ENCODE measurements around the gene NR4A3. TPM values are rescaled to one million over a fixed set of nuclear protein-coding genes. Genes with fewer than 3 reads are reported as not detected.
"Not testable (repeated sequence)": the region's sequence is repeated elsewhere in the genome, so short reads cannot be mapped to it uniquely, and the experiment has no call there.

NR4A3 gene
- total and polyA plus RNA-seq, 10 of the 15 experiments (the other 5 are each of a cell fraction or from before 2014, with no cell fraction given): 0.04 to 2.1 (median 0.64) TPM; not detected in 1

DNA sequence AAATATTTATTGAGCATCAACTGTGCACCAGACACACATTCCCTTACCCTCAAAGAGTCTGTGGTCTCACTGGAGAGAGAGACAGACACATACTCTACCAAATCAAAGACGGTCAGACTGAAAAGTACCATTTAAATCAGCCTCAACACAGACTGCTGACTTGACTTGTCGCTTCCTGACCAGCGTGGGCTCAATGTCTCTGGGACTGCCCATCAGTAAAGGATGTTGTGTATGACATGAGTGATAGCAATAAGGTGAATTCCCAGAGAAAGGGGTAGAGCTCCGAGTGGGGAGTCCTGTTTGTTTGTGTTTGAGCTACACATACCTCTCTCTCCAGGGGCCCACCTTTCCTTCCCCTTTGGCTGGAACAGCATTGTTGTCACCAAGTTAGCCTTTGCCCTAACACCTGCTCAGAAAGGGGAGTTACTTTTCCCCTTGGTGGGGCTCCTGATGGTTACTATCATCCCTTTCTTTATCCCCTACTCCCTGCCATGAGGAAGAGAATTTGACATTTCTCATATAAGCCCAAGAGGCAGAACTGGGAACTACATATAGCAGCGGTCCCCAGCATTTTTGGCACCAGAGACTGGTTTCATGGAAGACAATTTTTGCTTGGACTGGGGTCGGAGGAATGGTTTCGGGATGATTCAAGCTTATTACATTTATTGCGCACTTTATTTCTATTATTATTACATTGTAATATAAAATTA lies 33.9 kb downstream of the NR4A3 start:
- CTCF ChIA-PET: interaction anchor here (1.0 to 1.3 kb wide), 2 partner anchors 10 to 13 kb away, joined by 3 to 4 read pairs; no protein-coding TSS in a partner anchor
- no peak overlapping the region for H3K9ac ChIP-seq (ENCODE audit: control insufficient read depth, insufficient read depth, low read length)
- H3K79me2 ChIP-seq (ENCODE audit: control insufficient read depth, insufficient read depth, low read length): no peaks in the 10 kb centered on the region
- FAIRE-seq: no peak
- no peaks in the 10 kb centered on the region for H3K27me3 ChIP-seq (replicated peaks in 1 of 2; ENCODE audit: control insufficient read depth in 2 of 2, insufficient read depth in 2 of 2, low read length in 1 of 2)
- no peaks in the 10 kb centered on the region for H3K9me3 ChIP-seq (replicated peaks; ENCODE audit: control insufficient read depth, insufficient read depth, low read length)
- no TSS peak for BruUV-seq (replicated peaks)
- no peaks in the 10 kb centered on the region for H3K36me3 ChIP-seq (ENCODE audit: control insufficient read depth in 2 of 2, insufficient read depth in 2 of 2, low read length in 1 of 2)
- SMC1A ChIA-PET (ENCODE audit: uncharacterized antibody, unreplicated experiment): interaction anchor here (0.8 to 1.8 kb wide), 4 partner anchors 10 to 362 kb away, joined by 3 to 6 read pairs (median 4); no protein-coding TSS in a partner anchor
- 63% methylated on average over 8 of the region's 8 CpGs for WGBS (ENCODE audit: insufficient coverage, insufficient replicate concordance, low lambda C conversion rate, missing lambda C conversion rate)
- H2AFZ ChIP-seq (ENCODE audit: control insufficient read depth, low read depth, low read length): no peak overlapping the region
- no peak overlapping the region for H3K4me3 ChIP-seq
- RAD21 ChIA-PET (ENCODE audit: unreplicated experiment): no interaction called here
- intact Hi-C loops (cut with micrococcal nuclease; ENCODE audit: unreplicated experiment) (no loop called here), in situ Hi-C loops (cut with MboI) (no loop called here)
- H3K4me2 ChIP-seq (ENCODE audit: control insufficient read depth, insufficient read depth): no peak overlapping the region
- peaks cover 17% of the 10 kb centered on the region for H3K4me1 ChIP-seq (ENCODE audit: control insufficient read depth, insufficient read depth, low read length)
- no peak for DNase-seq (ENCODE audit: low read depth, low spot score)
- no peaks in the 10 kb centered on the region for H4K20me1 ChIP-seq (ENCODE audit: control insufficient read depth, insufficient read depth)
- ATAC-seq: no peak
- TF ChIP-seq, protein P1, sequence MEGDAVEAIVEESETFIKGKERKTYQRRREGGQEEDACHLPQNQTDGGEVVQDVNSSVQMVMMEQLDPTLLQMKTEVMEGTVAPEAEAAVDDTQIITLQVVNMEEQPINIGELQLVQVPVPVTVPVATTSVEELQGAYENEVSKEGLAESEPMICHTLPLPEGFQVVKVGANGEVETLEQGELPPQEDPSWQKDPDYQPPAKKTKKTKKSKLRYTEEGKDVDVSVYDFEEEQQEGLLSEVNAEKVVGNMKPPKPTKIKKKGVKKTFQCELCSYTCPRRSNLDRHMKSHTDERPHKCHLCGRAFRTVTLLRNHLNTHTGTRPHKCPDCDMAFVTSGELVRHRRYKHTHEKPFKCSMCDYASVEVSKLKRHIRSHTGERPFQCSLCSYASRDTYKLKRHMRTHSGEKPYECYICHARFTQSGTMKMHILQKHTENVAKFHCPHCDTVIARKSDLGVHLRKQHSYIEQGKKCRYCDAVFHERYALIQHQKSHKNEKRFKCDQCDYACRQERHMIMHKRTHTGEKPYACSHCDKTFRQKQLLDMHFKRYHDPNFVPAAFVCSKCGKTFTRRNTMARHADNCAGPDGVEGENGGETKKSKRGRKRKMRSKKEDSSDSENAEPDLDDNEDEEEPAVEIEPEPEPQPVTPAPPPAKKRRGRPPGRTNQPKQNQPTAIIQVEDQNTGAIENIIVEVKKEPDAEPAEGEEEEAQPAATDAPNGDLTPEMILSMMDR (IDR thresholded peaks at IDR 0.05 in 2 of 3, conservative IDR thresholded peaks at IDR 0.05 in 1 of 3; ENCODE audit: control insufficient read depth in 2 of 3, extremely low read depth in 1 of 3, insufficient read depth in 1 of 3, low read depth in 3 of 3, low read length in 3 of 3): 0 out of 6 replicates have a peak, but pooled peaks of 1 of the 3 experiments have one; percentile 18
- no peak for TF ChIP-seq JUNB (IDR thresholded peaks at IDR 0.05)
- POLR2A ChIA-PET: interaction anchor here (0.6 kb wide), 1 partner anchor 16 kb away, joined by 5 read pairs; no protein-coding TSS in a partner anchor
- H3K27ac ChIP-seq (ENCODE audit: control insufficient read depth, insufficient read depth): no peak overlapping the region

DNA sequence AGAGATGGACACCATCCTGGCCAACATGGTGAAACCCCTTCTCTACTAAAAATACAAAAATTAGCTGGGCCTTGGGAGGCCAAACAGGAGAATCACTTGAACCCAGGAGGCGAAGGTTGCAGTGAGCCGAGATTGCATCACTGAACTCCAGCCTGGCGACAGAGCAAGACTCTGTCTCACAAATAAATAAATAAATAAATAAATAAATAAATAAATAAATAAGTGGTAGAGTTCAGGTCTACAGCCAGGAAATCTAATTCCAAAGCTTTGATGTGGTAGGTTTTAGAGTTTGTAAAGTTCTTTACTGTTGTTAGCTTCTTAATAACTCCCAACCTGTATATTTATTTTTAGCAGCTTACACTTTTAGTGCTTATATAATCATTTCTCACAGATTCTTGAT lies 35.9 kb downstream of the NR4A3 start:
- H3K9me3 ChIP-seq (replicated peaks; ENCODE audit: control insufficient read depth, insufficient read depth, low read length); intact Hi-C loops (cut with micrococcal nuclease; ENCODE audit: unreplicated experiment); H3K4me3 ChIP-seq; ATAC-seq; H2AFZ ChIP-seq (ENCODE audit: control insufficient read depth, low read depth, low read length); H3K9ac ChIP-seq (ENCODE audit: control insufficient read depth, insufficient read depth, low read length); DNase-seq (ENCODE audit: low read depth, low spot score); BruUV-seq (replicated peaks); H3K36me3 ChIP-seq (ENCODE audit: control insufficient read depth in 2 of 2, insufficient read depth in 2 of 2, low read length in 1 of 2); H3K79me2 ChIP-seq (ENCODE audit: control insufficient read depth, insufficient read depth, low read length); H3K27ac ChIP-seq (ENCODE audit: control insufficient read depth, insufficient read depth); FAIRE-seq; H3K4me1 ChIP-seq (ENCODE audit: control insufficient read depth, insufficient read depth, low read length); H3K27me3 ChIP-seq (replicated peaks in 1 of 2; ENCODE audit: control insufficient read depth in 2 of 2, insufficient read depth in 2 of 2, low read length in 1 of 2); in situ Hi-C loops (cut with MboI); H4K20me1 ChIP-seq (ENCODE audit: control insufficient read depth, insufficient read depth); H3K4me2 ChIP-seq (ENCODE audit: control insufficient read depth, insufficient read depth): not testable (repeated sequence)
- ChIA-PET POLR2A (interaction anchor here (1.2 kb wide), 1 partner anchor 9 kb away, joined by 3 read pairs; no protein-coding TSS in a partner anchor), SMC1A (ENCODE audit: uncharacterized antibody, unreplicated experiment) (interaction anchor here (1.2 to 1.9 kb wide), 4 partner anchors 8 to 33 kb away, joined by 3 to 7 read pairs (median 3); no protein-coding TSS in a partner anchor), CTCF (interaction anchor here (1.8 kb wide), 1 partner anchor 15 kb away, joined by 5 read pairs; no protein-coding TSS in a partner anchor), RAD21 (ENCODE audit: unreplicated experiment) (interaction anchor here (1.3 kb wide), 1 partner anchor 33 kb away, joined by 3 read pairs; no protein-coding TSS in a partner anchor)
- 95% methylated on average over 3 of the region's 3 CpGs for WGBS (ENCODE audit: insufficient coverage, insufficient replicate concordance, low lambda C conversion rate, missing lambda C conversion rate)

All from GM12878 (cell line).